Measurements from ENCODE around the gene DYSF.

DNA sequence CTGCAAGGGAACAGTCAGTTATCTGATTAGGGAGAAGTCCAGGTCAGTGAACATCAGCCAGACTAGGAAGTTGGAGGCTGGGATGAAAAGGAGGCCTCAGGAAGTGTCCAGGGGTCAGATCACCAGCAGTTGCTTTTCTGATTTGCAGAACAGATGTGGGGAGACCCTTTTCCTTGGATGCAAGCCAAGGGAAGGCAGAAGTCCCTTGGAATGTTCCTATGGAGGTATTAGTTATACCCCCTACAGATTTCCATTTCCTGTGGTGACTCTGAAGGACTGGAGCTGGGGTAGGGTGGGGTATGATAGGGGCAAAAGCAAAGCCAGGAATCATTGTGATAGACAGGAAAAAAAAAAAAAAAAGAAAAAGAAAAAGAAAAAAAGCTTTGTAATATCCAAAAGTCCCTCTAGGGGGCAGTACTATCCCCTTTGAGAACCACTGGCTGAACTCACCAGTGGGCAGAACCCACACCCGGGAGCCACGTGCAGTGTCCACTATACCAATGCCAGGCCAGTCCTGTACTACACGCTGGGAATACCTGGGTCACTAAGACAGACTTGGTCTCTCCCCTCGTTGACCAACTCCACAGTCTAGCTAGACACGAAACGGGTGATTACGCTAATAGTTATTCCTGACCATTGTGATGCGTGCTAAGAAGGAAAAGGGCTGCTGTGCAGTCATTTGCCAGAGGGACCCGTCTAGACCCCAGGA lies 7.4 kb downstream of the DYSF start:
- TF ChIP-seq, protein P1, sequence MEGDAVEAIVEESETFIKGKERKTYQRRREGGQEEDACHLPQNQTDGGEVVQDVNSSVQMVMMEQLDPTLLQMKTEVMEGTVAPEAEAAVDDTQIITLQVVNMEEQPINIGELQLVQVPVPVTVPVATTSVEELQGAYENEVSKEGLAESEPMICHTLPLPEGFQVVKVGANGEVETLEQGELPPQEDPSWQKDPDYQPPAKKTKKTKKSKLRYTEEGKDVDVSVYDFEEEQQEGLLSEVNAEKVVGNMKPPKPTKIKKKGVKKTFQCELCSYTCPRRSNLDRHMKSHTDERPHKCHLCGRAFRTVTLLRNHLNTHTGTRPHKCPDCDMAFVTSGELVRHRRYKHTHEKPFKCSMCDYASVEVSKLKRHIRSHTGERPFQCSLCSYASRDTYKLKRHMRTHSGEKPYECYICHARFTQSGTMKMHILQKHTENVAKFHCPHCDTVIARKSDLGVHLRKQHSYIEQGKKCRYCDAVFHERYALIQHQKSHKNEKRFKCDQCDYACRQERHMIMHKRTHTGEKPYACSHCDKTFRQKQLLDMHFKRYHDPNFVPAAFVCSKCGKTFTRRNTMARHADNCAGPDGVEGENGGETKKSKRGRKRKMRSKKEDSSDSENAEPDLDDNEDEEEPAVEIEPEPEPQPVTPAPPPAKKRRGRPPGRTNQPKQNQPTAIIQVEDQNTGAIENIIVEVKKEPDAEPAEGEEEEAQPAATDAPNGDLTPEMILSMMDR (IDR thresholded peaks at IDR 0.05): peak; percentile 28 to 58 (median 50)
- TF ChIP-seq EP300 (IDR thresholded peaks at IDR 0.05): no peak
